ENCODE results near the gene CYP2R1.
"Not testable (repeated sequence)": the region's sequence is repeated elsewhere in the genome, so short reads cannot be mapped to it uniquely, and the experiment has no call there.

CYP2R1 gene

GRCh38 chr11:14894657-14895598 lies 2.9 kb upstream of the CYP2R1 start:
- DNase-seq (ENCODE audit: low spot score), result no peak
- TF ChIP-seq CTCF (IDR thresholded peaks at IDR 0.05; ENCODE audit: extremely low read depth, insufficient read depth, missing control alignments), result no peak
- in situ Hi-C loops (cut with MboI; ENCODE audit: low pct_unique_long_range_greater_than_20kb, low sequenced_read_pairs, unreplicated experiment), result no loop called here

- in situ Hi-C loops (cut with MboI; ENCODE audit: low pct_unique_long_range_greater_than_20kb, low sequenced_read_pairs, unreplicated experiment), result no loop called here
- no peak for TF ChIP-seq CTCF (IDR thresholded peaks at IDR 0.05; ENCODE audit: extremely low read depth, insufficient read depth, missing control alignments)
- no peak for DNase-seq (ENCODE audit: low spot score)
Measured at GRCh38 chr11:14892577-14892976, 546 bp upstream of the CYP2R1 start.

- no peak for TF ChIP-seq CTCF (IDR thresholded peaks at IDR 0.05; ENCODE audit: extremely low read depth, insufficient read depth, missing control alignments)
Measured at GRCh38 chr11:14891143-14892035, 642 bp downstream of the CYP2R1 start.

GRCh38 chr11:14886513-14886912 lies 5.5 kb downstream of the CYP2R1 start:
- TF ChIP-seq CTCF (IDR thresholded peaks at IDR 0.05; ENCODE audit: extremely low read depth, insufficient read depth, missing control alignments), result no peak
- no peak for DNase-seq (ENCODE audit: low spot score)
- in situ Hi-C loops (cut with MboI; ENCODE audit: low pct_unique_long_range_greater_than_20kb, low sequenced_read_pairs, unreplicated experiment), result no loop called here

More at GRCh38 chr11:14891143-14892035, 642 bp downstream of the CYP2R1 start:
- DNase-seq (ENCODE audit: low spot score), result peak; percentile 82
- in situ Hi-C loops (cut with MboI; ENCODE audit: low pct_unique_long_range_greater_than_20kb, low sequenced_read_pairs, unreplicated experiment), result no loop called here

- TF ChIP-seq CTCF (IDR thresholded peaks at IDR 0.05; ENCODE audit: extremely low read depth, insufficient read depth, missing control alignments), result no peak
Measured at GRCh38 chr11:14884667-14885273, 7.3 kb downstream of the CYP2R1 start.

GRCh38 chr11:14883683-14884082 lies 8.3 kb downstream of the CYP2R1 start:
- DNase-seq (ENCODE audit: low spot score); in situ Hi-C loops (cut with MboI; ENCODE audit: low pct_unique_long_range_greater_than_20kb, low sequenced_read_pairs, unreplicated experiment): not testable (repeated sequence)

More at GRCh38 chr11:14884667-14885273, 7.3 kb downstream of the CYP2R1 start:
- no peak for DNase-seq (ENCODE audit: low spot score)
- in situ Hi-C loops (cut with MboI; ENCODE audit: low pct_unique_long_range_greater_than_20kb, low sequenced_read_pairs, unreplicated experiment), result no loop called here
